NCI-H510A (cell line): ENCODE measurements around the gene SLU7.
"Not testable (repeated sequence)": the region's sequence is repeated elsewhere in the genome, so short reads cannot be mapped to it uniquely, and the experiment has no call there.

Experiments
- DNase-seq: peaks from one replicate; lab custom pipeline; 2025; lab: John Stamatoyannopoulos, UW

Gene SLU7

DNA sequence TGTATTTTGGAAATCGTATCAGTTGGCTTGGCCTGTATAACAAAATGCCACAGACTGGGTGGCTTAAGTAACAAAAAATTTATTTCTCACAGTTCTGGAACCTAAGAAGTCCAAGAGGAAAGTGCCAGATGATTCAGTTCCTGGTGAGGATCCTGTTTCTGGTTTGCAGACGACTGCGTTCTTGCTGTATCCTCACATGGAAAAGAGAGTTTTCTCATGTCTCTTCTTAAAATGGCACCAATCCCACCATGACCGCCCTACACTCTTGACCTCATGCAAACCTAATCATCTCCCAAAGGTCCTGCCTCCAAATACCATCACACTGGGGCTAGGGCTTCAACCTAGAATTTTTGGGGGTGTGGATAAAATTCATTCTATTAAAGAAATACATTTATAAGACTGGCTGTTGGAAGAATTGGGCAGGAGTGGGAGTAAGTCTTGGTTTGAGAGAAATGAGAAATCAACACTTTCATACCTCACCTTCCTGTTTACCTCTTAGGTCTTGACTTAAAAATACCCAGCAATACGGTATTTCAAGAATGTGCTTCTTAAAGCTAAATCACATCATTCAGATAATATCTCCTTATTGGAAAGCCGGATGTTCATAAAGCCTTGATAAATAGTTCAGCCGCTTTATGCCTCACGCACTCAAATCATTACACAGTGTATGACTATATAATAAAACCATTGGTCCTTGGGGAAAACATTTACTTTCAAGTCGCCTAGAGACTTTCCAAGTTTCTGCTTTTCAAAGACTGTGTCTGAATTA, 31.5 kb upstream of the SLU7 start:
- DNase-seq = no peak

DNA sequence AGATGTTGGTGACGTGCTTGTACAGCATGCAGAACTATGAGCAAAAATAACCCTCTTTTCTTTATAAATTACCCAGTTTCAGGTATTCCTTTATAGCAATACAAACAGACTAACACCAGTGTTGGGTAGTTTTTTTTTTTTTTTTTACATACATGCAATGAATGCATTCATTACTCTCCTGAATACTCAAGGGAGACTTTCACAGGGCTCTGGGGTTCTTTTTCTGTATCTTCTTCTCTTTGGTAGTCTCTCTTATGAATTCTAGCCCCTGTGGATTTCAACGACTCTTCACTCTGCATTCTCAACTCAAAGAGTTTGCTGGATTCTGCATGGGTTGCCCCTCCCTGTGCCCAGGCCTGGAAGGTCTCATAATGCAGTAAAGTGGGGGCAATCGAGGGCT, 30.6 kb upstream of the SLU7 start:
- DNase-seq = no peak

DNA sequence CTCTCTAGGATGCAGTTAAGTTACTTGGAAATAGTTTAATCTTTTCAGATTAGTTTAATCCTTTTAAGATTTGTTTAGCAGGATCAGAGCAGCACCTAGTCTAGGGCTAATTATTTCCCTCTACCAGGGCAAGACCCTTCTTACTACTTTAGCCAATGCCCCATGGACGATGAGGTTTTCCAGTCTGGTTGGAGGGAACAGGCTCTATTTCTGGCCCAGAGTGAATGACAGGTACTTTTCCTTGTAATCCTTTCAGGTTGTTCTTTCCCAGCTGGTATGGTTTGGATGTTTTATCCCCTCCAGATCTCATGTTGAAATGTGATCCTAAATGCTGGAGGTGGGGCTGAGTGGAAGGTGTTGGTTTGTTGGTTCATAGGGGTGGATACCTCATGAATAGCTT, 30.0 kb upstream of the SLU7 start:
- DNase-seq = no peak

DNA sequence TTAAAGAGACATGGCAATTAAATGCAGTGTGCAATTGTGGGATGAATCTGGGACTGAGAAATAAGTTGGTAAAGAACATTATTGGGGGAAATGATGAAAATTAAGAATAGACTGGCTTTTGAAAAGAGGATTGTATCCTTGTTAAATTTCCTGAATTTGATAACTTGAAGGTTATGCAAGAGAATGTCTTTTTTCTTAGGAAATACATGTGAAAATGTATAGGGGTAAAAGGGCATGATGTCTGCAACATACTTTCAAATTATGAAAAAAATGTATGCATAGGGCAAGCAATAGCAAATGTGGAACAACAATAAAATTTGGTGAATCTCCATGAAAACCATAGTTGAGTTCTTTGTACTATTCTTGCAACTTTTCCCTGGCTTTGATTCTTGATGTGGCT, 26.9 kb upstream of the SLU7 start:
- DNase-seq = no peak

DNA sequence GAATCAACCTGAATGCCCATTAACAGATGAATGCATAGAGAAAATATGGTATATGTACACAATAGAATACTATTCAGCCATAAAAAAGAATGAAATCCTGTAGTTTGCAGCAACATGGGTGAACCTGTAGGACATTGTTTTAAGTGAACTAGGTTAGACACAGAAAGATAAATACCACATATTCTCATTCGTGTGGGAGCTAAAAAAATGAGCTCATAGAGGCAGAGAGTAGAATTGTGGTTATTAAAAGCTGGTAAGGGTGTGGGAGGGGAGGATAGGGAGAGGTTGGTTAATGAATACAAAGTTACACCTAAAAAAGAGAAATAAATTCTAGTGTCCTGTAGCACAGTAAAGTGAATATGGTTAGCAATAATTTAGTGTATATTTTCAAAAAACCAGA, 26.3 kb upstream of the SLU7 start:
- DNase-seq = no peak

DNA sequence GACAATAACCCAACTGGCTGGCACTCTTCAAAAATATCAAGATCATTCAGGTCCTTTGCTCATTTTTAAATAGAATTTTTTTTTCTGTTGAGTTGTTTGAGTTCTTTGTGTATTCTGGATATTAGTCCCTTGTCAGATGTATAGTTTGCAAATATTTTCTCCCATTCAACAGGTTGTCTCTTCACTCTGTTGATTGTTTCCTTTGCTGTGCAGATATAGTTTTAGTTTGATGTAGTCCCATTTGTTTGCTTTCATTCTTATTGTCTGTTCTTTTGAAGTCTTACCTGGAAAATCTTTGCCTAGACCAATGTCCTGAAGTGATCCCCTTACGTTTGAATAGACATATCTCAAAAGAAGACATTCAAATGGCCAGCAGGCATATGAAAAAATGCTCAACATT, 25.5 kb upstream of the SLU7 start:
- DNase-seq = no peak

DNA sequence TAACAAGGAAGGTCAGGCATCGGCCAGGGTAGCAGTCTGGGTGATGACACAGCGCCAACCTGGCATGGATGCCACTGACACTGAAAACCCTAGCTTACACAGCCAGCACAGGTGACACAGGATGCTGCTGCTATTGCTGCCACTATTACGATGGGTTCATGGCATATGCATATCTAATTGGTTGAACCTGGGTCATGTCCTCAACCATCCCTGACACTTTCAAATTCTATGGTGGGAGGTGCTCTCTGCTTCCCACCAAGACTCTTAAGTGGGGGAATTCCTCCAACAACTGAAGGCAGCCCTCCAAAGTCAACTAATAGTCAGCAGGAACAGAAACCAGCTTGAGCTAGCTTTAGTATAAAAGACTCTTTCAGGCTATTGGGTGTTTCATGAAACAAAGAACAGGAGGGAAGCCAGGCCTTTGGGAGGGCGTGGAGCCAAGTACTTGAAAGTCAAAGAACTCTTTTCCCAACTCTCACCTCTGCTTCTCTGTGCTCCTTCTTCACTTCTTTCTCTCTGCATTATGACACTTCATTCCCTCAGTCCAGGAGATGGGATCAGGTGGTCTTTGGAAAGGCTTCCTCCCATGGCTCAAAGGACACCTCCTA, 24.0 kb upstream of the SLU7 start:
- DNase-seq = no peak

DNA sequence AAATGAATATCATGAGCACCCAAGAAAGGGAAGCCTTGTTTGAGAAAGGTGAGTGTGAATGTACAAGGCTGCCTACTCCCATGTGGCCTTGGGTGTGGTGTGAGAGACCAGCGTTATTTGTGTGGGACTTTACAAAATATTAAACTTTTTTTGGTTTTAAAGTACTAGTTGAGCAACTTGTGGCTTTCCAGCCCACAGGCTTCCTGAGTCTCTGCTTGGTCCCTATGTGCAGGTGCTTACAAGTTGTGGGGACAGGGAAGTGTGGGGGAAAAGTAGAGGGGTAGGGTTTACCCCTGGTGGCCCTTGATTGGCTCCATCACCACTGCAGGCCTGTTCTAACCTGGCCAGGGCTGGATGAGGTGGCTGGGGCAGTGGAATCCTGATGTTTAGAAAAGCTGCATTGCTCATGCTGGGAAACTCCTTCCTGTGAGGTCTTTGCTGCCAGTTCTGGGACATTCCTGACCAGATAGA, 22.5 kb upstream of the SLU7 start:
- DNase-seq = no peak

DNA sequence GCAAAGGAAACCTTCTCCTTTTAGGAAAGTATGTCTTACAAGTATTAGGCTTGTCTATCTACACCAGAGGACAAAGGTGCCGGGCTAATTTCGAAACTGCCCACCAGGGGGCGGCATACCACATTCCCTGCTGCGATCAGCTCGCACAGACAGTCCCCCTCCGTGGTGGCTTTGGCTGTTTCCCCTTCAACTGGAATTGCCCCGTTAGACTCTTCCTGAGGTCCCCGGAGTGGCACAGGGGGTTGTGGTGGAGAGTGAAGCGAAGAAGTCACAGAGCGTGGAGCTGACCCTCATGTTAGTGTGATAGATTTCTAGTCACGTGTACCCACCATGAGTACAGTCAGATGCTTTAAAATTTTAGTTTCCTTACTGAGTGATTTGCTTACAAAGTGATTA, 20.3 kb upstream of the SLU7 start:
- DNase-seq = no peak

DNA sequence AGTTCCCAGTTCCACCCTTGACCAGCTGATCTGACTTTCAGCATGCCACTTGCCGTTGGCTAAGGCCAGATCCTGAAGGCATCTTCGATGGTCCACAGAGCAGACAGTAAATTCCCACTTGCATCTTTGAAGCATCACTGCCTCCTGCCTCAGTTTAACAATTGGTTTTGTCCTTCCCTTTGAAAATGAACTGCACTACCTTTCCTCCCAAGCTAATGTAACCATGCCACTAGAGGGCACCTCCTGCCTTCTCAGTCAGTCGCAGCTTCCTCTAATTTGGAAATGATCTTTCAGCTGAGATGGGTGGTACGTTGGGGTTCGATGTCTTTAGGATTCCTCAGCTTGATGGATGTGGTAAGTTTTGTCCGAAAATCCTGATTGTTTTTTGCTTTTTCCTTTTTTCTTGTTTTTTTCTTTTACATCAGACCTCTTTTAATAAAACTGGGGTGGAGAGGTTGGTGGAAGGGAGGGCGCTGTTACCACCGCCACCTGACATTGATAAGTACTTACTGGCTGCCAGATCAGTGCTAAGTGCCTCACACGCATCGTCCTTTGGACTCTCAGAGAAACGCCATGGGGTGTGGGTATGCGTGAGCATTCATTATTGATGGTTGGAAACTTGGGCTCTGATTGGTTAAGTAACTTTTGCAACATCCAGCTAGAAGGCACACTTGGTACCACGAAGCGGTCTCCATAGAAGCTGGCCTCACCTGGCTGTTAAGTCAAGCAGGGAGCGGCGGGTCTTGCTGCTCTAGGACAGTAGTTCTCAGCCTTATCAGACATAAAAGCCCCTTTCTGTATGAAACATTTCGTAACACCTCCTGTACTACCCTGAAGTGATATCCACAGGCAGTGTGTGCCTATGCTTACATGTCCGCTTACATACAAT, 19.7 kb upstream of the SLU7 start:
- DNase-seq = no peak

DNA sequence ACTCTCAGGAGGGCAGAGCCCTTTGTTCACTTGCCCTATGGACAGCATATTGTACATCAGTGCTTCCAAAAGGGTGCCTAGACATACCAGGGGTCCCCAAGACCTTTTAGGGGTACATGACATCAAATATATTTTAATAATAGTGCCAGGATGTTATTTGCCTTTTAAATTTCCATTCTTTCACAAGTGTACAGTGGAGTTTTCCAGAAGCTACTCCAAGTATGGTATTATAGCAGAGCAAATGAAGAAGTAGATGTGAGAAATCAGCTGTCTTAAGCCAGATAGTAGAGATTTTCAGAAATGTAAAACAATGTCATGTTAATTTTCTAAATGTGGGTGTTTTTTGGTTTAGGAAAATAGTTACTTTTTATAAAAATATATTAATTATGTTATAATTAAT, 18.4 kb upstream of the SLU7 start:
- no peak for DNase-seq

DNA sequence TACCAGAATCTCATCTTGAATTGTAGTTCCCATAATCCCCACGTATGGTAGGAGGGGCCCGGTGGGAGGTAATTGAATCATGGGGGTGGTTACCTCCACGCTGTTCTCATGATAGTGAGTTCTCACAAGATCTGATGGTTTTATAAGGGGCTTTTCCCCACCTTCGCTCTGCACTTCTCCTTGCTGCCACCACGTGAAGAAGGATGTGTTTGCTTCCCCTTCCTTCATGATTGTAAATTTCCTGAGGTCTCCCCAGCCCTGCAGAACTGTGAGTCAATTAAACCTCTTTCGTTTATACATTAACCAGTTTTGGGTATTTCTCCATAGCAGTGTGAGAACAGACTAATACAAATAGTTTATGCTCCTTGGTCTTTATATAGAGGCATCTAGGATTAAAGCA, 17.8 kb upstream of the SLU7 start:
- DNase-seq = not testable (repeated sequence)

DNA sequence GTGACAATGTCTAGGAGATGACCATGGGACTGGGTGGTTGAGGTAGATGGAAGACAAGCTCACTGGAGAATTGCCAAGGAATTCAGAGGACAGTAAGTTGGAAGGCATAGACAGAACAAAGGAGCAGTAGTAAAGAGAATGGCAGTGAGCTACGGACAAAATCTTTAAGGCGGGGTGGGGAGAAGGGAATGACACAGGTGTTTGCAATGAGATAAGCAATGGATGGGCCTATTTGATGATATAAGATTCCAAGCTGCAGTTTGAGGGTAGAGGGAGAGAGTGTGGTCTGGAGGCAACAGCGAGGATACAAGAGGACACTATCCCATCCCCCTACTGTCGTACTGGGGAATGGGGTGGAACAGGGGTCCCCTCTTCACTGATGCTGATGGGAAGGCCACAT, 17.1 kb upstream of the SLU7 start:
- DNase-seq = no peak

DNA sequence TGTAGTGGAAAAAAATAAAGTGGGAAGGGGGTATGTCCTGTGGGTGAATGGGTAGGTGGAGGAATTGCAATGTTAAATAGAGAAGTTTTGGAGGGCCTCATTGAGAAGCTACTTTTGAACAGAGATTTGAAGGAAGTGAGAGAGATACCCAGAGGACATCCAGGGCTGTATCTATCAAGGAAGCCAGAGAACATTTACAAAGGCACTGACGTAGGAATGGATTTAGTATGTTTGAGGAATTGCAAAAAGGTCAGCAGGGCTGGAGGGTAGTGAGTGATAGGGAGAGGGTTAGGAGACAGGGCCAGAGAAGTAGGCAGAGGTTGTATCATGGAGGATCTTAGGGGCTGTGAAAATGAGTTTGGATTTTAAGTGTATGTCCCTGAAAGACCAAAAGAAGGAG, 16.7 kb upstream of the SLU7 start:
- DNase-seq = no peak

DNA sequence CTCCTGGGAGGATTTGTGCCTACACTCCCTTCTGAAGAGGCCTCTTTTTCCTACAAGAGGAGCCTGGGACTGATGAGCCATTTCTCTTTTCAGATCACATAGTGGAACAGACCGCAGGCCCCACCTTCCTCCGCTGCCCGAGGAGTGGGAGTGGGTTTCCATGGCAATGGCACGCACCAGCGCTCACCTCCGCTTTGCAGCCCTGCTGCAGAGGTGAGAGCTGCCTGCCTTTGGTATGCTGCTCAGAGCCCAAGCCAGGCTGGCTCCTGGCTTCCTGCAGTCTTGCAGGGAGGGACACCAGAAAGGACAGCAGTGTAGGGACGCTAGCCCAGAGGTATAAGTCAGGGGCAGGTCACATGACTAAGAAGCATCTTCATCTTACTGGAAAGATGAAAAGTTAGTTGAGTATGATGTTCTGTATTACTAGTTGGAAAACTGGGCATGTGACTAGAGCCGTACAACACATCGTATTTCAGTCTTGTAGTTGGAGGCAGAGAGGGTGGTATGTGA, 15.2 kb upstream of the SLU7 start:
- no peak for DNase-seq

DNA sequence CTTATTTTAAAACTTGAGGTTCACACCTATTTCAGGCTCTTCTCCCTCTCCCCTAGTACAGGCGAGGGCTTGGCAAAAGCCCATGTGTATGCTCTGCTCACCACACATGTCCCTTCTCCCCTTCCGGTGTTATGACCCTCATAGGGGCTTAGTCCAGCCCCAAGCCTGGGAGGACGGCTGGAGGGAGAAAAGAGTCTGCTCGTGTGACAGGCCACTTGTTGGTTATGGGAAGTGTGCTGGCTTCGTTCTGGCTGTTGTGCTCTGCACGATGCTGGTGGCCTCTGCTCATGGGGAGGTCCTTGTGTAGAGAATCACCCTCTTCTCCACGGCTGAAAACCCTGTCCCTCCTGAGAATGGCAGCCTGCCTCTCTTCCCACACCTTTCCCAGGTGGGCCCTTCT, 13.9 kb upstream of the SLU7 start:
- no peak for DNase-seq

DNA sequence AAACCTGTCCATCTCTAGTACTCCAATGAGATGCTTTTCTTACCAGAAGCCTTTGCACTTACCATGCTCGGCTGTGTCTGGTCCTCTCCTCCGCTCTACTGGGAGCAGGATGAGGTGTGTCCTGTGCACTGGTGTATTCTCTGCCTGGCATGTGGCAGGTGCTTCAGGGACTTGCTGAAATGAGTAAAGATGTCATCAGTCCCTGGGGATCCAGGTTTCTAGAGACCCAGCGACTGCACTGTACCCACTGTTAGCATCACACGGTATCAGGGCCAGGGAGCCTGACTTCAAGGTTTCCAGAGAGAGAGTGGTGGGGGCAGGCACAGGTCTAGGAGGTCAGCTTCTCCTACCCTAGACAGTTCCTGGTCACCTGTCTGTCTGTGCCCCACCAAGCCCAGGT, 13.3 kb upstream of the SLU7 start:
- DNase-seq = no peak

DNA sequence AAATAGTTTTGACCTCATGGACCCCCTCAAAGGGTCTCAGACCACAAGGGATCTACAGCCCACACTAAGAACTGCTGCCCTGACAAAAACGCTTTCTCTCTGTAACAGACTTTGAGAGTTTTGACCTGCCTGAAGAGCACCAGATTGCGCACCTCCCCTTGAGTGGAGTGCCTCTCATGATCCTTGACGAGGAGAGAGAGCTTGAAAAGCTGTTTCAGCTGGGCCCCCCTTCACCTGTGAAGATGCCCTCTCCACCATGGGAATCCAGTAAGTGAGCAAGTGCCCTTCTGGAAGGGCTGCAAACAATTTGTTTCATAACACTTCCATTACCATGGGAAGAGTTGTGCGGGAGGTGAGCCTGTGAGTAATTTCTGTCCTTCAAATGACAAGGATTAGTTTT, 8.7 kb upstream of the SLU7 start:
- DNase-seq = no peak

DNA sequence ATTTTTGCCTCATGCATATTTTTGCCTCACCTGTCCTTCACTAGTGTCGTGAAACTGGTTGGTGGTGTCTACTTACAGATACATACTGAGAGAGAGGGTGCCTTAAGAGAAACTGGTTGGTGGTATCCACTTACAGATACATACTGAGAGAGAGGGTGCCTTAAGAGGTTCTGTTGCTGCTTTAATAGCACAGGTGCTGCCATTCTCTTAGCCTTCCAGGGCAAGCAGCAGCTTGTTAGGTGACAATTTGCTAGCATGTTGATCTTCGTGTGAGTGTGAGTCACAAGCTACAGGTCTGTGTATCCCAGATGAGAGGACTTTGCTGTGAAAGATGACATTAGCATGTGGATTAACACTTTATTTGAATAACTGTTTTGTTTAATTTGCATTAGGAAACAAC, 4.2 kb upstream of the SLU7 start:
- peak; percentile 31 for DNase-seq

DNA sequence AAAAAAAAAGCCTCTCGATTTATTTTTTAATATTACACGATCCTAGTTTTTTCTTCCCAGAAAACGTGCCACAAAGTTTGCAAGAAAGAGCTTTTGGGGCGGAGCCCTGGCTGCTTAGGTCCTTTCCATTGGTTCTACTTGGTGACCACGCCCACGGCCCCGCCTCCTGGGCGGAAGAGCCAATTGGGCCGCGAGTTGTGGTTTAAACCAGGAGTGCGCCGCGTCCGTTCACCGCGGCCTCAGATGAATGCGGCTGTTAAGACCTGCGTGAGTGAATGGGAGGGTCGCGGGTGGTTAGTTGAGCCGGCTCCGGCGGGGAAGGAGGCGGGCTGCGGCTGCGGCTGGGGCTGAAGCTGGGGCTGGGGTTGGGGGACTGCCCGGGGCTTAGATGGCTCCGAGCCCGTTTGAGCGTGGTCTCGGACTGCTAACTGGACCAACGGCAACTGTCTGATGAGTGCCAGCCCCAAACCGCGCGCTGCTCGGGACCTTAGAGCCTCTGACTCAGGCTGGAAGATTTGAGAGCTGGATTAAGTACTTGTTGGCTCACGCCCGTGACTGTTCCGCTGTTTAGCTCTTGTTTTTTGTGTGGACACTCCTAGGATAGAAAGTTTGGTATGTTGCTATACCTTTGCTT, 2.9 kb upstream of the SLU7 start, which contains the start of gene PTTG1:
Gene PTTG1, plus strand, starts transcription at position 231 of the 634 bp plus-strand sequence. CDS start 458 bp downstream, outside the sequence.
- peak; percentile 83 for DNase-seq

DNA sequence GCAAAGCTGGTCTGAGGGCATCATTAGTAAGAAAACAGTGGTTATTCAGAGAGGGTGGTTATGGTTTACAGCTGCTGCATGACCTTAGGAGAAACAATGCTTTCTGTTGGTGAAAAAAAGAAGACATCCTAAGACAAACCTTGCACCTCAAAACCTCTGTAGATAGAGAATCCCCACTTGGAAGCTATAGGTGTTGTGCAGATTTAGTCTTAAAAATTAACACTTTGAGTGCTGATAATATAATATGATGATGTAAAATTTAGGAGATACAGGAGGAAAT, 1.4 kb upstream of the SLU7 start:
- DNase-seq = no peak
